Liver (tissue), 9 donors: ENCODE measurements around the gene OGT. TPM values are rescaled to one million over a fixed set of nuclear protein-coding genes. Genes with fewer than 3 reads are reported as not detected.

Source experiments
- DNase-seq: peaks from one replicate; pipeline ENCODE4 v3.0.0-alpha.2; 2017; ENCODE audit warnings: low spot score
- H3K27ac ChIP-seq, 2 donors: one replicate each; pipeline ENCODE4 v1.7.0; 2013; ENCODE audit warnings: inconsistent platforms in 2 of 2, low read length in 2 of 2, control low read depth in 1 of 2, low read depth in 1 of 2, mild to moderate bottlenecking in 1 of 2
- H3K27me3 ChIP-seq, 4 donors: one replicate each; pipeline versions ENCODE4 v1.6.1 to v1.7.0; 2013; ENCODE audit warnings: low read length in 3 of 4, inconsistent platforms in 1 of 4, mild to moderate bottlenecking in 1 of 4, moderate library complexity in 1 of 4; ENCODE audit not compliant: control insufficient read depth in 4 of 4, insufficient read depth in 4 of 4
- H3K36me3 ChIP-seq, 4 donors: one replicate each; pipeline versions ENCODE4 v1.6.1 to v1.7.0; 2013; ENCODE audit warnings: low read length in 3 of 4, mild to moderate bottlenecking in 3 of 4, low read depth in 1 of 4, moderate library complexity in 1 of 4; ENCODE audit not compliant: control insufficient read depth in 4 of 4, insufficient read depth in 3 of 4
- H3K4me1 ChIP-seq, 4 donors: one replicate each; pipeline versions ENCODE4 v1.6.1 to v1.7.0; 2013; ENCODE audit warnings: low read length in 3 of 4, mild to moderate bottlenecking in 3 of 4, moderate library complexity in 1 of 4; ENCODE audit not compliant: control insufficient read depth in 4 of 4, insufficient read depth in 4 of 4
- H3K4me3 ChIP-seq, 3 donors: one replicate each; pipeline versions ENCODE4 v1.6.1 to v1.7.0; 2013; ENCODE audit warnings: low read length in 3 of 3, control low read depth in 1 of 3, low read depth in 1 of 3, mild to moderate bottlenecking in 1 of 3
- H3K9ac ChIP-seq, 2 donors: one replicate each; pipeline ENCODE4 v1.7.0; 2013; ENCODE audit warnings: low read length in 2 of 2, mild to moderate bottlenecking in 2 of 2, moderate library complexity in 2 of 2, control low read depth in 1 of 2, low read depth in 1 of 2
- H3K9me3 ChIP-seq, 4 donors: one replicate each; pipeline versions ENCODE4 v1.6.1 to v1.7.0; 2013; ENCODE audit warnings: low read length in 3 of 4; ENCODE audit not compliant: control insufficient read depth in 4 of 4
- EGR1 ChIP-seq, 2 donors: IDR thresholded peaks; 2 replicates each; pipeline ENCODE4 v1.6.1; 2016 to 2018; ENCODE audit warnings: antibody characterized with exemption in 2 of 2, low read depth in 2 of 2
- FOXA1 ChIP-seq: IDR thresholded peaks from 2 replicates; pipeline ENCODE4 v1.6.1; 2016; ENCODE audit warnings: antibody characterized with exemption
- FOXA2 ChIP-seq: IDR thresholded peaks from 2 replicates; pipeline ENCODE4 v1.6.1; 2016; ENCODE audit warnings: antibody characterized with exemption
- GABPA ChIP-seq, 2 donors: IDR thresholded peaks in 1 of 2; conservative IDR thresholded peaks in 1 of 2; 2 replicates each; pipeline ENCODE4 v1.6.1; 2016; ENCODE audit warnings: antibody characterized with exemption in 2 of 2, mild to moderate bottlenecking in 1 of 2, moderate library complexity in 1 of 2
- HNF4A ChIP-seq, 2 donors: conservative IDR thresholded peaks; 2 replicates each; pipeline ENCODE4 v1.6.1; 2016; ENCODE audit warnings: antibody characterized with exemption in 2 of 2, mild to moderate bottlenecking in 2 of 2
- HNF4G ChIP-seq: IDR thresholded peaks from 2 replicates; pipeline ENCODE4 v1.6.1; 2016; ENCODE audit warnings: antibody characterized with exemption
- JUND ChIP-seq, 2 donors: IDR thresholded peaks; 2 replicates each; pipeline ENCODE4 v1.6.1; 2016; ENCODE audit warnings: antibody characterized with exemption in 2 of 2
- MAX ChIP-seq: IDR thresholded peaks from 2 replicates; pipeline ENCODE4 v1.6.1; 2016; ENCODE audit warnings: antibody characterized with exemption
- NR2F2 ChIP-seq: IDR thresholded peaks from 2 replicates; pipeline ENCODE4 v1.6.1; 2016; ENCODE audit warnings: antibody characterized with exemption
- RAD21 ChIP-seq, 2 donors: IDR thresholded peaks; 2 replicates each; pipeline ENCODE4 v1.6.1; 2016; ENCODE audit warnings: antibody characterized with exemption in 2 of 2, mild to moderate bottlenecking in 2 of 2
- REST ChIP-seq: IDR thresholded peaks from 2 replicates; pipeline ENCODE4 v1.6.1; 2016; ENCODE audit warnings: antibody characterized with exemption, mild to moderate bottlenecking
- RXRA ChIP-seq, 2 donors: IDR thresholded peaks; 2 replicates each; pipeline ENCODE4 v1.6.1; 2017 to 2018; ENCODE audit warnings: antibody characterized with exemption in 2 of 2, mild to moderate bottlenecking in 1 of 2
- SP1 ChIP-seq: IDR thresholded peaks from 2 replicates; pipeline ENCODE4 v1.6.1; 2018; ENCODE audit warnings: antibody characterized with exemption, mild to moderate bottlenecking
- TAF1 ChIP-seq: conservative IDR thresholded peaks from 2 replicates; pipeline ENCODE4 v1.6.1; 2016; ENCODE audit warnings: antibody characterized with exemption, mild to moderate bottlenecking
- YY1 ChIP-seq: IDR thresholded peaks from 2 replicates; pipeline ENCODE4 v1.6.1; 2016; ENCODE audit warnings: antibody characterized with exemption, mild to moderate bottlenecking
- WGBS: extraction: QIAGEN DNeasy Blood & Tissue Kit; methylation state at CpG from one replicate; pipeline ENCODE4 v1.1.7; 2013; 5-methylcytosine and 5-hydroxymethylcytosine counted together
- polyA plus RNA-seq, 2 donors: library from polyadenylated mRNA; stranded (reverse) in 1 of 2; unstranded in 1 of 2; fragments of 200-250 nt in 1 of 2; fragments of >200 nt in 1 of 2; fragmentation: Nextera tagmentation in 1 of 2; extraction: Ambion mirVana in 1 of 2; gene quantifications; one replicate each; pipeline versions ENCODE4 v1.2.1 to v1.2.3, GENCODE V29; 2013 to 2015
- total RNA-seq, 2 donors: library from RNA; depleted of rRNA; stranded (reverse); fragments of >200 nt; gene quantifications; one replicate each; pipeline ENCODE4 v1.2.3, GENCODE V29; 2014
- TF ChIP-seq, protein P1 (sequence below): IDR thresholded peaks from 2 replicates; pipeline ENCODE4 v1.6.1; 2016; ENCODE audit warnings: antibody characterized with exemption
- TF ChIP-seq, protein P2 (sequence below): fragments of 150-350 bp; IDR thresholded peaks from 2 replicates; pipeline ENCODE4 v1.5.1; 2017; ENCODE audit warnings: improper control_type of control experiment, low read depth, low read length; ENCODE audit not compliant: missing input control
- TF ChIP-seq, protein P3 (sequence below): IDR thresholded peaks from 2 replicates; pipeline ENCODE4 v1.6.1; 2016; ENCODE audit warnings: antibody characterized with exemption
- donor health status: healthy.
- donor health status: healthy.
- donor health status: healthy.
- donor health status: healthy.
- donor health status: healthy.

The OGT gene
- total and polyA plus RNA-seq, 4 donors = 10.8 to 72.7 (median 47.3) TPM

DNA sequence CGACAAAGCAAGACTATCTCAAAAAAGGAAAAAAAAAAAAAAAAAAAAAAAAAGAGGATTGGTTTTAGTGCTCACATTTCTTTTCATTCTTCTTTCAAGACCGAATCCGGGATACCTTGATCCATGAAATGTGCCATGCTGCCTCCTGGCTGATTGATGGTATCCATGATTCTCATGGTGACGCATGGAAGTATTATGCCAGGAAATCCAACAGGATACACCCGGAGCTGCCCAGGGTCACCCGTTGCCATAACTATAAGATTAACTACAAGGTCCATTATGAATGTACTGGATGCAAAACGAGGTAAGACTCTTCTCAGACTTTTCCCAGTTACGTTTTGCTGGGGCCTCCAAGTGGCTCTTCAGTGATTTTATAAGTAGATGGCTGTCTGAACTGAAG lies 79.4 kb downstream of the OGT start:
- no peak overlapping the region for H3K9ac ChIP-seq
- WGBS = 85% methylated on average over 8 of the region's 8 CpGs
- TF ChIP-seq EGR1 (IDR thresholded peaks at IDR 0.05; ENCODE audit: low read depth in 2 of 2) (no peak), MAX (no peak), RXRA (IDR thresholded peaks at IDR 0.05) (no peak), GABPA (IDR thresholded peaks at IDR 0.05 in 1 of 2, conservative IDR thresholded peaks at IDR 0.05 in 1 of 2) (no peak), HNF4A (conservative IDR thresholded peaks at IDR 0.05) (no peak), NR2F2 (no peak), HNF4G (no peak), JUND (IDR thresholded peaks at IDR 0.05) (no peak), RAD21 (IDR thresholded peaks at IDR 0.05) (no peak), FOXA1 (no peak), REST (no peak), YY1 (no peak), TAF1 (no peak)
- TF ChIP-seq, protein P1, sequence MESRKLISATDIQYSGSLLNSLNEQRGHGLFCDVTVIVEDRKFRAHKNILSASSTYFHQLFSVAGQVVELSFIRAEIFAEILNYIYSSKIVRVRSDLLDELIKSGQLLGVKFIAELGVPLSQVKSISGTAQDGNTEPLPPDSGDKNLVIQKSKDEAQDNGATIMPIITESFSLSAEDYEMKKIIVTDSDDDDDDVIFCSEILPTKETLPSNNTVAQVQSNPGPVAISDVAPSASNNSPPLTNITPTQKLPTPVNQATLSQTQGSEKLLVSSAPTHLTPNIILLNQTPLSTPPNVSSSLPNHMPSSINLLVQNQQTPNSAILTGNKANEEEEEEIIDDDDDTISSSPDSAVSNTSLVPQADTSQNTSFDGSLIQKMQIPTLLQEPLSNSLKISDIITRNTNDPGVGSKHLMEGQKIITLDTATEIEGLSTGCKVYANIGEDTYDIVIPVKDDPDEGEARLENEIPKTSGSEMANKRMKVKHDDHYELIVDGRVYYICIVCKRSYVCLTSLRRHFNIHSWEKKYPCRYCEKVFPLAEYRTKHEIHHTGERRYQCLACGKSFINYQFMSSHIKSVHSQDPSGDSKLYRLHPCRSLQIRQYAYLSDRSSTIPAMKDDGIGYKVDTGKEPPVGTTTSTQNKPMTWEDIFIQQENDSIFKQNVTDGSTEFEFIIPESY = no peak
- TF ChIP-seq, protein P2, sequence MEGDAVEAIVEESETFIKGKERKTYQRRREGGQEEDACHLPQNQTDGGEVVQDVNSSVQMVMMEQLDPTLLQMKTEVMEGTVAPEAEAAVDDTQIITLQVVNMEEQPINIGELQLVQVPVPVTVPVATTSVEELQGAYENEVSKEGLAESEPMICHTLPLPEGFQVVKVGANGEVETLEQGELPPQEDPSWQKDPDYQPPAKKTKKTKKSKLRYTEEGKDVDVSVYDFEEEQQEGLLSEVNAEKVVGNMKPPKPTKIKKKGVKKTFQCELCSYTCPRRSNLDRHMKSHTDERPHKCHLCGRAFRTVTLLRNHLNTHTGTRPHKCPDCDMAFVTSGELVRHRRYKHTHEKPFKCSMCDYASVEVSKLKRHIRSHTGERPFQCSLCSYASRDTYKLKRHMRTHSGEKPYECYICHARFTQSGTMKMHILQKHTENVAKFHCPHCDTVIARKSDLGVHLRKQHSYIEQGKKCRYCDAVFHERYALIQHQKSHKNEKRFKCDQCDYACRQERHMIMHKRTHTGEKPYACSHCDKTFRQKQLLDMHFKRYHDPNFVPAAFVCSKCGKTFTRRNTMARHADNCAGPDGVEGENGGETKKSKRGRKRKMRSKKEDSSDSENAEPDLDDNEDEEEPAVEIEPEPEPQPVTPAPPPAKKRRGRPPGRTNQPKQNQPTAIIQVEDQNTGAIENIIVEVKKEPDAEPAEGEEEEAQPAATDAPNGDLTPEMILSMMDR = no peak
- TF ChIP-seq, protein P3, sequence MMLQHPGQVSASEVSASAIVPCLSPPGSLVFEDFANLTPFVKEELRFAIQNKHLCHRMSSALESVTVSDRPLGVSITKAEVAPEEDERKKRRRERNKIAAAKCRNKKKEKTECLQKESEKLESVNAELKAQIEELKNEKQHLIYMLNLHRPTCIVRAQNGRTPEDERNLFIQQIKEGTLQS = no peak
- H3K27ac ChIP-seq = no peak overlapping the region
- no peak overlapping the region for H3K4me3 ChIP-seq
- no peaks in the 10 kb centered on the region for H3K27me3 ChIP-seq
- no peak for DNase-seq
- H3K36me3 ChIP-seq = peaks cover 5 to 39% (median 15%) of the 10 kb centered on the region in 4 donors
- H3K9me3 ChIP-seq = no peaks in the 10 kb centered on the region
- peaks cover 0 to 4% (median 0%) of the 10 kb centered on the region in 4 donors for H3K4me1 ChIP-seq

DNA sequence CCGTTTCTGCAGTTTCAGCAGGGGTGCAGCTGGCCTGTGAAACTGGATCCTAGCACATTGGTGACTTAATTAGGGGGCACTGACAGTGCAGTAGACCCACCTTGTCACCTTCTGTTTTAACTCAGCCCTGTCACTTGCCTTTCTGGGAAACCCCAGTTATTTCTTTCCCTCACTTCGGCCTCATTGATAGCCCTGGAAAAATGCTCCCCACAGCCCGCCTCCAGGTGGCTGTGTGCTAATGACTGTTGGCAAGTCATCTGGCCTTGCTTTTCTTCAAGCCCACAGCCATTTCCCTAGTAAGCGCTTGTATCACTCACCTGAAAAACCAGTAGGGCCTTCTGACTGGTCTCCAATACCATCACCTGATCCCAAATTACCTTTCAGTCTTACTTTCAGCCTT lies 82.2 kb downstream of the OGT start:
- H3K36me3 ChIP-seq = peaks cover 3 to 28% (median 9%) of the 10 kb centered on the region in 4 donors
- H3K27me3 ChIP-seq = no peaks in the 10 kb centered on the region
- DNase-seq = no peak
- no peaks in the 10 kb centered on the region for H3K9me3 ChIP-seq
- no peak overlapping the region for H3K4me3 ChIP-seq
- H3K9ac ChIP-seq = no peak overlapping the region
- 92% methylated on average over 4 of the region's 4 CpGs for WGBS
- no peak overlapping the region for H3K27ac ChIP-seq
- peaks cover 0 to 10% (median 0%) of the 10 kb centered on the region in 4 donors for H3K4me1 ChIP-seq
- TF ChIP-seq JUND (IDR thresholded peaks at IDR 0.05) = no peak
- TF ChIP-seq, protein P2 = no peak
- no peak for TF ChIP-seq RXRA (IDR thresholded peaks at IDR 0.05)
- TF ChIP-seq SP1 = no peak
- no peak for TF ChIP-seq TAF1
- TF ChIP-seq, protein P3 = no peak
- no peak for TF ChIP-seq YY1
- no peak for TF ChIP-seq REST
- TF ChIP-seq FOXA2 = no peak
